GM12891 (cell line): ENCODE measurements around the gene PHF8.

Source experiments
- PAX5 ChIP-seq: IDR thresholded peaks from 2 replicates; pipeline ENCODE4 v1.6.1; 2011; ENCODE audit warnings: low read length, moderate library complexity, mild to moderate bottlenecking; ENCODE audit not compliant: insufficient read depth, severe bottlenecking
- POLR2A ChIP-seq: IDR thresholded peaks from 2 replicates; pipeline ENCODE4 v1.6.1; 2011; ENCODE audit warnings: low read depth, low read length, control low read depth
- POLR2AphosphoS5 ChIP-seq: IDR thresholded peaks from 2 replicates; pipeline ENCODE4 v1.6.1; 2011; ENCODE audit warnings: low read depth, low read length, control low read depth

DNA sequence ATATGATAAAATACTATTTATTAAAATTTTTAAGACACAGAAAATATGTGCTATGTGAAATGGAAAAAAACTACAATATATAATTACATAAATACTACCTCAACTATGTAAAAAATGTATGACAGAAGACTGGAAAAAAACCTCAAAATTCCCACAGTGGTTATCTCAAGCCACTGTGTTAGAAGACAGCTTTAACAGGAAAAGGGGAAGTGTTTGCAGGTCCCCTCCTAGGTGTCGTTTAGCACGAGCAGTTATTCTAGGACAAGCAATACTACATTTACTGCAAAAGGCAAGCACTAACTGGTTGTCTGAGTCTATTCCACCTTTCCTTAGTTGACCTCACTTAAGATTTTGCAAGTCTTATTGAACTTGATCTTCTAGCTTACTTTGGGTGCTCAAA, 44.9 kb upstream of the PHF8 start:
- TF ChIP-seq POLR2AphosphoS5 (no peak), POLR2A (no peak), PAX5 (no peak)
